ENCODE measurements around the gene GPC6. TPM values are rescaled to one million over a fixed set of nuclear protein-coding genes. Genes with fewer than 3 reads are reported as not detected.

The GPC6 gene
- total and polyA plus RNA-seq, 9 of the 15 experiments (the other 6 are each of a cell fraction or from before 2014, with no cell fraction given), result under 0.01 to 0.20 (median 0.01) TPM; not detected in 4

DNA sequence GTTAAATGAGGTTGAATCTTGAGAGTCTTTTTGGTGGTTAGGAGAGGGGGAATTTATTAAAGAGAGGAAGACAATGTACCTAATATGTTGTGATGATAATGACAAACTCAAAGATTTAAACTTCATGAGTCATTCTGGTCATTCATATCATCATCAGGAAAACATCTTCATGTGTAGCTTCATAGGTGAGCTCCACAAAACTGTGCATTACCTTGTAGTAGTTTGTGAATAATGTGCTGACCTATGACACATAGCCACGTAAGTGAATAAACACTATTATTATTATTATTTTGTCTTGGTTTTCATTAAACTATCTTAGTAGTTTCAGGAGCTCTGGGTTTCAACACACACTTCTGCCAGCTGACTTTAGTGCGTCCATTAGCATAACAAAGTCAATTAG lies 997 bp upstream of the GPC6 start (continued):
- no peak for TF ChIP-seq NRF1 (conservative IDR thresholded peaks at IDR 0.05 in 1 of 2, IDR thresholded peaks at IDR 0.05 in 1 of 2)
- TF ChIP-seq, protein P1, sequence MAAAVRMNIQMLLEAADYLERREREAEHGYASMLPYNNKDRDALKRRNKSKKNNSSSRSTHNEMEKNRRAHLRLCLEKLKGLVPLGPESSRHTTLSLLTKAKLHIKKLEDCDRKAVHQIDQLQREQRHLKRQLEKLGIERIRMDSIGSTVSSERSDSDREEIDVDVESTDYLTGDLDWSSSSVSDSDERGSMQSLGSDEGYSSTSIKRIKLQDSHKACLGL (CRISPR knock-in tag; IDR thresholded peaks at IDR 0.05; ENCODE audit: borderline replicate concordance, poor library complexity, severe bottlenecking), result no peak

DNA sequence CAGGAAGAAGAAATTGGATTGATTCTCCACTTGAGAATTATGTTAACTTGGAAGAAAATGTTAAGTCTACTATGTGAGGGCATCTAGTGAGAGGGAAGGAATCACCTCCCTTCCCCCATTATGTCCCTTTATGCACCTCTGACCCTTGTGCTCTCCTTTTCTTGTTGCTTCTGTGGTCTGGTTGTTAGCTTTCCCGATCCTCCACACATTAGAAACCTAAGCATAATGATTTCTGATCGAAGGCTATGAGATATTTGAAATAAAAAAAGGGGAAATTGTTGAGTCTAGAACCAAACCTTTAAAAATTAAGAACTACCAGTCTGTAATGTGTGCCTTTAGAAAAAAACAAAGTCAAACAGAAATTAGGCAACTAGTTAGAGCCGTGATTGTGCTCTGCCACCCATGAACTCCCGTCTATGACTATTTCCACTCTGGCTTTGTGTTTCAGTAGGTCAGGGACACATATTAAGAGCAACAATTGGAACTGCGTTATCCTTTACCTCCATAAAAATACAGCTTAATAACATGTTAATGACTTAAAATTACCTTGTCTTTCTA lies 463 bp upstream of the GPC6 start:
- Histone ChIP-seq H3K4me1 (replicated peaks in 1 of 2; ENCODE audit: control insufficient read depth in 2 of 2, insufficient read depth in 2 of 2, low read length in 2 of 2) (peaks cover 0 to 19% of the 10 kb centered on the region in 2 experiments; a peak in 2 of 5 replicates), H3K79me2 (ENCODE audit: control insufficient read depth, insufficient read depth, low read length) (no peaks in the 10 kb centered on the region), H3K9ac (ENCODE audit: insufficient read depth in 1 of 2, low read depth in 2 of 2, low read length in 2 of 2) (no peak overlapping the region), H3K4me2 (ENCODE audit: insufficient read depth, low read length) (no peak overlapping the region), H3K4me3 (no peak overlapping the region), H2AFZ (ENCODE audit: low read depth, low read length) (peak overlapping the region; percentile 0; the same call in 1 of the 2 replicates), H3K27me3 (ENCODE audit: control insufficient read depth in 2 of 2, insufficient read depth in 2 of 2, low read length in 2 of 2) (peaks cover 30 to 31% of the 10 kb centered on the region in 2 experiments; a peak in 4 of 5 replicates), H3K27ac (ENCODE audit: extremely low read depth, low read depth, low read length) (no peak overlapping the region), H3K9me3 (replicated peaks; ENCODE audit: control insufficient read depth, insufficient read depth, low read depth, low read length) (no peaks in the 10 kb centered on the region), H4K20me1 (replicated peaks; ENCODE audit: control insufficient read depth, insufficient read depth, low read length) (no peaks in the 10 kb centered on the region), H3K36me3 (ENCODE audit: control insufficient read depth, insufficient read depth, low read length) (no peaks in the 10 kb centered on the region), H3K9me1 (ENCODE audit: control insufficient read depth, insufficient read depth, low read length) (no peaks in the 10 kb centered on the region)
- FAIRE-seq, result no peak
- ChIA-PET POLR2A (interaction anchor here (0.9 to 1.7 kb wide), 6 partner anchors 8 to 23 kb away, joined by 3 to 5 read pairs (median 4); no protein-coding TSS in a partner anchor), CTCF (ENCODE audit: low intra/inter-chr PET ratio) (no interaction called here)
- intact Hi-C loops (cut with micrococcal nuclease), result loop anchor here (5.0 kb wide), 1 partner anchor 869 kb away; no protein-coding TSS in a partner anchor
- no TSS peak for BruUV-seq (replicated peaks)
- no peak for TF ChIP-seq FOSL1 (tag; conservative IDR thresholded peaks at IDR 0.05)
- TF ChIP-seq TGIF2 (CRISPR knock-in tag; IDR thresholded peaks at IDR 0.05), result peak; percentile 56; the same call in 1 of the 2 replicates
- in situ Hi-C loops (cut with MboI), result no loop called here
- ATAC-seq, result no peak
- DNase-seq (ENCODE audit: extremely low read depth in 1 of 4, low spot score in 3 of 4), result no peak
- WGBS (ENCODE audit: insufficient coverage, low coverage, missing lambda C conversion rate), result 3% methylated on average over 5 of the region's 5 CpGs
